ENCODE data around the gene GBX2. TPM values are rescaled to one million over a fixed set of nuclear protein-coding genes. Genes with fewer than 3 reads are reported as not detected.

GBX2 gene
- total RNA-seq, 2 experiments from 2014 or later: not detected

DNA sequence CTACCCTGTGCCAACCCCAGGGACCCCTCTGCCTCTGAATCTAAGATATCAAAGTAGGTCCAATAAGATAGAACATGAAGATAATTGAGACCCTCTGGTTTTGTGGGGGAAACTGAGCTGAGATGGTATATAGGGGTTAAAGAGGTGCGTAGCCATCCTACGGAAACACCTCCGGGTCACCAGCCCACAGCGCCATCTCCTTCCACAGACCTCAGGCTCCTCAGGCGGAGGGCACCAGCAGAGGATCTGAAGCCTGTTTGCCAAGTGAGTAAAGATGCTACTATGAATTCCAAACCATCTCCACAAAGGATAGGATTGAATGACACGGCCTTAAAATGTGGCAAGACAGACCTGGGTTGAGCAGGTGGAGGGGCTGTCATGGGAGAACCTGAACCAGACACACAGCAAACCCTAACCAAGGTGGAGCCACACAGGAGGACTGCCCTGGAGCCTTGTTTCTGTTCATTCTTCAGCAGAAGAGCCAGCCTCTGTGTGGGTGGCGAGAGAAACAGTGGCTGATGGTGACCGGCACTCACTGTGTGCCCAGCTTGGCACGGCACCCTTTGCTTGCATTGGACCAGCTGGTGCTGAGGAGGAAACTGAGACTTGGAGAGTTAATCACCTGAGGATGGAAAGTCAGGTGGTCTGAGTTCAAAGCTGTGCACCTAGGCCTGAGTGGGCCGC lies 10.2 kb downstream of the GBX2 start:
- ATAC-seq (ENCODE audit: poor library complexity): no peak
- H3K4me1 ChIP-seq (ENCODE audit: insufficient read depth, low read length): no peaks in the 10 kb centered on the region
- H3K4me1 Mint-ChIP-seq (ENCODE audit: low read depth): no peaks in the 10 kb centered on the region
- no peaks in the 10 kb centered on the region for H3K36me3 Mint-ChIP-seq (ENCODE audit: low read depth)
- H3K4me3 Mint-ChIP-seq: no peak overlapping the region
- H3K27me3 Mint-ChIP-seq: peaks cover 67% of the 10 kb centered on the region
- peaks cover 3 to 47% of the 10 kb centered on the region in 2 experiments for H3K9me3 ChIP-seq (ENCODE audit: control insufficient read depth in 1 of 2, insufficient read depth in 1 of 2, low read length in 2 of 2)
- H3K4me3 ChIP-seq (ENCODE audit: low read length): no peak overlapping the region
- DNase-seq: no peak
- no peaks in the 10 kb centered on the region for H3K36me3 ChIP-seq (ENCODE audit: insufficient read depth, low read length)
- peaks cover 21 to 52% of the 10 kb centered on the region in 2 experiments for H3K27me3 ChIP-seq (ENCODE audit: control insufficient read depth in 1 of 2, insufficient read depth in 2 of 2, low read length in 2 of 2)
- POLR2A ChIA-PET: no interaction called here
- intact Hi-C loops (cut with DNase I, micrococcal nuclease): no loop called here
- H3K27ac Mint-ChIP-seq: no peak overlapping the region
- H3K9me3 Mint-ChIP-seq: peaks cover 2% of the 10 kb centered on the region
- CTCF ChIA-PET: no interaction called here
- H3K27ac ChIP-seq (ENCODE audit: low read depth in 1 of 2, low read length in 2 of 2): no peak overlapping the region
- TF ChIP-seq, protein P1, sequence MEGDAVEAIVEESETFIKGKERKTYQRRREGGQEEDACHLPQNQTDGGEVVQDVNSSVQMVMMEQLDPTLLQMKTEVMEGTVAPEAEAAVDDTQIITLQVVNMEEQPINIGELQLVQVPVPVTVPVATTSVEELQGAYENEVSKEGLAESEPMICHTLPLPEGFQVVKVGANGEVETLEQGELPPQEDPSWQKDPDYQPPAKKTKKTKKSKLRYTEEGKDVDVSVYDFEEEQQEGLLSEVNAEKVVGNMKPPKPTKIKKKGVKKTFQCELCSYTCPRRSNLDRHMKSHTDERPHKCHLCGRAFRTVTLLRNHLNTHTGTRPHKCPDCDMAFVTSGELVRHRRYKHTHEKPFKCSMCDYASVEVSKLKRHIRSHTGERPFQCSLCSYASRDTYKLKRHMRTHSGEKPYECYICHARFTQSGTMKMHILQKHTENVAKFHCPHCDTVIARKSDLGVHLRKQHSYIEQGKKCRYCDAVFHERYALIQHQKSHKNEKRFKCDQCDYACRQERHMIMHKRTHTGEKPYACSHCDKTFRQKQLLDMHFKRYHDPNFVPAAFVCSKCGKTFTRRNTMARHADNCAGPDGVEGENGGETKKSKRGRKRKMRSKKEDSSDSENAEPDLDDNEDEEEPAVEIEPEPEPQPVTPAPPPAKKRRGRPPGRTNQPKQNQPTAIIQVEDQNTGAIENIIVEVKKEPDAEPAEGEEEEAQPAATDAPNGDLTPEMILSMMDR (IDR thresholded peaks at IDR 0.05): no peak

DNA sequence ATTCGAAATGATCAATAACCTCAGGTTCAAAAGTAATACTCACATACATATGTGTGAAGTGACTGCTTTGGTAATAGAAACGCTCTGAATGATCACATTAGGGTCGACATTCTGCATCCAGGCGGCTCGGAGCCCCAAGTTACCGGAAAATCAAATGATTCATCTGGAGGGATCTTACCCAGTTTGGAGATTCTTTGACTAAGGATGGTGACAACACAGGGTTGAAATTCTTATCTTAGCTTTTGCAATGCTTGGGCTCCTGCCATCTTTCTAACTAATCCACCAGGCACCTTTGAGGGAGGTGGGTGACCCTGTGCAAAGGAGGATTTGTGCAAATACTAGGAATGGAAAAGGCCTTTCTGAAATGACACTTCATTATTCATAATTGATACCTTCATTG lies 10.8 kb downstream of the GBX2 start:
- H3K27ac Mint-ChIP-seq: no peak overlapping the region

DNA sequence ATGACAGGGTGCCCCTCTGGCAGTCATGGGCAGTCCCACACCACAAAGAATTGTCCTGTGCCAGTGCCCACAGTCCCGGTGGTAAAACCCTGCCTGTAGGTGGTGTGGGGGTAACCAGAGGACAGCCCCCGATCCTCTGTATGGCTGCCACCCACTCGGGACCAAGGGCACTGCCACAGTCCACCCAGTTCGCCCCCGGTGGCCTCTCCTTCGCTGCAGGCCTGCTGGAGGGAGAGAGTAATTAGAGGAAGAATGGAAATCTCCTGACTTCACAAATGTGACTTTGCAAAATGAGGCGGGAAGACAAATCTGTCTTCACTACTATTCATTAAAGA lies 11.4 kb downstream of the GBX2 start:
- Mint-ChIP-seq H3K27me3 (peaks cover 56% of the 10 kb centered on the region), H3K4me3 (no peak overlapping the region), H3K9me3 (peaks cover 6% of the 10 kb centered on the region), H3K36me3 (ENCODE audit: low read depth) (no peaks in the 10 kb centered on the region), H3K27ac (no peak overlapping the region), H3K4me1 (ENCODE audit: low read depth) (no peaks in the 10 kb centered on the region)
- intact Hi-C loops (cut with DNase I, micrococcal nuclease): no loop called here
- no peak overlapping the region for H3K27ac ChIP-seq (ENCODE audit: low read depth in 1 of 2, low read length in 2 of 2)
- TF ChIP-seq, protein P1 (IDR thresholded peaks at IDR 0.05): no peak
- peaks cover 5 to 50% of the 10 kb centered on the region in 2 experiments for H3K9me3 ChIP-seq (ENCODE audit: control insufficient read depth in 1 of 2, insufficient read depth in 1 of 2, low read length in 2 of 2)
- H3K36me3 ChIP-seq (ENCODE audit: insufficient read depth, low read length): no peaks in the 10 kb centered on the region
- no peak for DNase-seq
- ATAC-seq (ENCODE audit: poor library complexity): no peak
- ChIA-PET POLR2A (no interaction called here), CTCF (no interaction called here)
- H3K27me3 ChIP-seq (ENCODE audit: control insufficient read depth in 1 of 2, insufficient read depth in 2 of 2, low read length in 2 of 2): peaks cover 10 to 41% of the 10 kb centered on the region in 2 experiments
- no peaks in the 10 kb centered on the region for H3K4me1 ChIP-seq (ENCODE audit: insufficient read depth, low read length)
- H3K4me3 ChIP-seq (ENCODE audit: low read length): no peak overlapping the region

More for the DNA sequence above, 10.8 kb downstream of the GBX2 start:
- Mint-ChIP-seq H3K36me3 (ENCODE audit: low read depth) (no peaks in the 10 kb centered on the region), H3K27me3 (peaks cover 62% of the 10 kb centered on the region), H3K4me3 (no peak overlapping the region), H3K4me1 (ENCODE audit: low read depth) (no peaks in the 10 kb centered on the region), H3K9me3 (peaks cover 6% of the 10 kb centered on the region)
- intact Hi-C loops (cut with DNase I, micrococcal nuclease): no loop called here
- H3K27ac ChIP-seq (ENCODE audit: low read depth in 1 of 2, low read length in 2 of 2): no peak overlapping the region
- no peaks in the 10 kb centered on the region for H3K36me3 ChIP-seq (ENCODE audit: insufficient read depth, low read length)
- H3K4me3 ChIP-seq (ENCODE audit: low read length): no peak overlapping the region
- POLR2A ChIA-PET: no interaction called here
- TF ChIP-seq, protein P1 (IDR thresholded peaks at IDR 0.05): no peak
- CTCF ChIA-PET: no interaction called here
- ATAC-seq (ENCODE audit: poor library complexity) (no peak), DNase-seq (no peak)
- peaks cover 5 to 50% of the 10 kb centered on the region in 2 experiments for H3K9me3 ChIP-seq (ENCODE audit: control insufficient read depth in 1 of 2, insufficient read depth in 1 of 2, low read length in 2 of 2)
- no peaks in the 10 kb centered on the region for H3K4me1 ChIP-seq (ENCODE audit: insufficient read depth, low read length)
- H3K27me3 ChIP-seq (ENCODE audit: control insufficient read depth in 1 of 2, insufficient read depth in 2 of 2, low read length in 2 of 2): peaks cover 15 to 47% of the 10 kb centered on the region in 2 experiments
